Measurements from ENCODE around the gene LYZL6. TPM values are rescaled to one million over a fixed set of nuclear protein-coding genes. Genes with fewer than 3 reads are reported as not detected.

Gene LYZL6
- total and polyA plus RNA-seq, 2 of the 8 experiments (the other 6 are each of a cell fraction or from before 2014, with no cell fraction given): not detected

- H2BK12ac ChIP-seq (ENCODE audit: low read depth, low read length): no peak overlapping the region
- H3K4ac ChIP-seq (replicated peaks; ENCODE audit: insufficient read length, low read depth, low read length): no peak overlapping the region
- CTCF ChIA-PET (ENCODE audit: partially characterized antibody): interaction anchor here (1.0 to 1.4 kb wide), 3 partner anchors 17 to 27 kb away, joined by 3 to 8 read pairs (median 3); no protein-coding TSS in a partner anchor
- no peak overlapping the region for H3K18ac ChIP-seq (ENCODE audit: extremely low read depth, low read length)
- no peaks in the 10 kb centered on the region for H4K20me1 ChIP-seq (replicated peaks in 1 of 2; ENCODE audit: control insufficient read depth in 1 of 2, insufficient read depth in 2 of 2, low read length in 2 of 2)
- POLR2A ChIA-PET (ENCODE audit: partially characterized antibody): no interaction called here
- H3K14ac ChIP-seq (ENCODE audit: insufficient read length): no peak overlapping the region
- WGBS, 2 experiments (ENCODE audit: extremely low coverage in 1 of 2, insufficient coverage in 1 of 2, insufficient read length in 1 of 2, insufficient replicate concordance in 2 of 2, low coverage in 1 of 2, low lambda C conversion rate in 2 of 2, missing lambda C conversion rate in 1 of 2): 88% methylated on average over 3 of the region's 3 CpGs; no CpG with 5 or more reads in 1 of the 2 experiments
- H2BK20ac ChIP-seq (ENCODE audit: low read length): no peak overlapping the region
- H3K27ac ChIP-seq (ENCODE audit: low read depth, low read length): no peak overlapping the region
- FAIRE-seq (no peak), DNase-seq (ENCODE audit: low read depth in 1 of 2, low spot score in 2 of 2) (no peak)
- H4K91ac ChIP-seq (replicated peaks; ENCODE audit: insufficient read length, low read length): no peak overlapping the region
- H3K36me3 ChIP-seq (ENCODE audit: control insufficient read depth in 2 of 4, insufficient read depth in 4 of 4, low read length in 3 of 4): no peaks in the 10 kb centered on the region
- H2AK5ac ChIP-seq (ENCODE audit: low read depth, low read length): no peak overlapping the region
- no peak overlapping the region for H3K4me3 ChIP-seq (ENCODE audit: extremely low read depth in 1 of 4, insufficient read depth in 2 of 4, low read depth in 3 of 4, low read length in 4 of 4)
- H3K79me1 ChIP-seq (ENCODE audit: low read depth, low read length): no peaks in the 10 kb centered on the region
- H3K23me2 ChIP-seq (ENCODE audit: low read depth, low read length): no peaks in the 10 kb centered on the region
- no peak overlapping the region for H2BK5ac ChIP-seq (ENCODE audit: low read depth, low read length)
- no peak overlapping the region for H2BK120ac ChIP-seq (replicated peaks; ENCODE audit: low read depth, low read length)
- no peak overlapping the region for H4K8ac ChIP-seq (ENCODE audit: extremely low read depth, insufficient read depth, low read length)
- H3K56ac ChIP-seq (replicated peaks; ENCODE audit: insufficient read length, low read depth, low read length): no peak overlapping the region
- H3K9me3 ChIP-seq (ENCODE audit: insufficient read depth in 2 of 2, low read depth in 1 of 2, low read length in 1 of 2): no peaks in the 10 kb centered on the region
- no peak overlapping the region for H3K4me2 ChIP-seq (ENCODE audit: insufficient read depth in 1 of 2, low read depth in 2 of 2, low read length in 2 of 2)
- H3K23ac ChIP-seq (ENCODE audit: insufficient read length): no peak overlapping the region
- H3K79me2 ChIP-seq (ENCODE audit: control insufficient read depth in 1 of 2, insufficient read depth in 2 of 2, low read length in 2 of 2): no peaks in the 10 kb centered on the region
- no peak overlapping the region for H2AFZ ChIP-seq (ENCODE audit: low read length)
- H3K4me1 ChIP-seq (replicated peaks in 1 of 4; ENCODE audit: control insufficient read depth in 3 of 4, insufficient read depth in 4 of 4, low read length in 3 of 4): peaks cover 0 to 7% (median 2%) of the 10 kb centered on the region in 4 experiments; a peak in 4 of 7 replicates
- no peaks in the 10 kb centered on the region for H3K27me3 ChIP-seq (replicated peaks in 1 of 4; ENCODE audit: control insufficient read depth in 3 of 4, extremely low read depth in 1 of 4, insufficient read depth in 3 of 4, low read length in 3 of 4)
- H3K9ac ChIP-seq (replicated peaks in 1 of 4; ENCODE audit: extremely low read depth in 1 of 4, low read depth in 3 of 4, low read length in 3 of 4): no peak overlapping the region
- no peak overlapping the region for H4K5ac ChIP-seq (ENCODE audit: insufficient read length, low read depth, low read length)
- H2BK15ac ChIP-seq (ENCODE audit: low read length): no peak overlapping the region
- TF ChIP-seq BACH1 (IDR thresholded peaks at IDR 0.05; ENCODE audit: low read length): no peak
- TF ChIP-seq BCL11A (IDR thresholded peaks at IDR 0.05; ENCODE audit: low read depth in 2 of 2, low read length in 2 of 2): no peak
- TF ChIP-seq MAFK (IDR thresholded peaks at IDR 0.05; ENCODE audit: low read depth, low read length): no peak
- TF ChIP-seq ASH2L (IDR thresholded peaks at IDR 0.05; ENCODE audit: low read length): no peak
- TF ChIP-seq HDAC6 (IDR thresholded peaks at IDR 0.05; ENCODE audit: low read depth, low read length): no peak
- TF ChIP-seq CTCF (IDR thresholded peaks at IDR 0.05; ENCODE audit: control extremely low read depth in 1 of 3, insufficient read depth in 1 of 3, low read depth in 1 of 3, low read length in 3 of 3): no peak
- TF ChIP-seq CTBP2 (IDR thresholded peaks at IDR 0.05; ENCODE audit: borderline replicate concordance, insufficient read depth, insufficient read length, low read length): no peak
- no peak for TF ChIP-seq SP2 (IDR thresholded peaks at IDR 0.05; ENCODE audit: low read length)
- no peak for TF ChIP-seq TEAD4 (IDR thresholded peaks at IDR 0.05; ENCODE audit: low read depth, low read length)
- no peak for TF ChIP-seq FOSL1 (IDR thresholded peaks at IDR 0.05; ENCODE audit: insufficient read depth, low read depth, low read length)
- TF ChIP-seq RXRA (IDR thresholded peaks at IDR 0.05; ENCODE audit: insufficient read depth, low read depth, low read length): no peak
- TF ChIP-seq KDM4A (IDR thresholded peaks at IDR 0.05; ENCODE audit: low read depth, low read length, severe bottlenecking): no peak
- TF ChIP-seq YY1 (IDR thresholded peaks at IDR 0.05; ENCODE audit: low read depth, low read length): no peak
These were observed 5.9 kb upstream of the LYZL6 start for GRCh38 chr17:35949401-35949800.
